Motor neuron (in vitro differentiated cells): ENCODE data around the gene OR4Q2. TPM values are rescaled to one million over a fixed set of nuclear protein-coding genes. Genes with fewer than 3 reads are reported as not detected.

ENCODE experiments used
- total RNA-seq, 8 experiments: library from RNA; unstranded; fragments of 300-600 nt; gene quantifications; 2 replicates each; pipeline versions ENCODE4 v1.2.3 to v1.2.4, GENCODE V29; 2022

The OR4Q2 gene
- total RNA-seq, 8 experiments from 2014 or later: 0.19 TPM; not detected in 7

Other genes starting within 250 kb of the OR4Q2 start
- under 1 TPM in 4 of 8 experiments, not detected in 4; 0.13 to 0.81 (median 0.24) TPM for gene OR4M1, start 228.7 kb upstream of the OR4Q2 start, total RNA-seq
- gene OR4N2, start 198.4 kb upstream of the OR4Q2 start, total RNA-seq: under 1 TPM in 5 of 8 experiments, not detected in 3; 0.14 to 0.71 (median 0.24) TPM
- under 1 TPM in 5 of 8 experiments, not detected in 3; 0.10 to 0.71 (median 0.15) TPM for gene OR4K2, start 127.0 kb upstream of the OR4Q2 start, total RNA-seq
- under 1 TPM in 1 of 8 experiments, not detected in 7; 0.17 TPM for gene OR4K5, start 81.6 kb upstream of the OR4Q2 start, total RNA-seq
- under 1 TPM in 2 of 8 experiments, not detected in 6; 0.41 to 0.52 TPM for gene OR4K1, start 71.2 kb upstream of the OR4Q2 start, total RNA-seq
- gene OR4K15, start 26.6 kb upstream of the OR4Q2 start, total RNA-seq: under 1 TPM in 2 of 8 experiments, not detected in 6; 0.18 to 0.47 TPM
- gene OR4K14, start 17.1 kb downstream of the OR4Q2 start, total RNA-seq: not detected
- under 1 TPM in 5 of 8 experiments, not detected in 3; 0.04 to 0.49 (median 0.10) TPM for gene OR4K13, start 33.9 kb downstream of the OR4Q2 start, total RNA-seq
- under 1 TPM in 1 of 8 experiments, not detected in 7; 0.21 TPM for gene OR4L1, start 57.9 kb downstream of the OR4Q2 start, total RNA-seq
- under 1 TPM in 5 of 8 experiments, not detected in 3; 0.05 to 0.19 (median 0.10) TPM for gene OR4K17, start 108.6 kb downstream of the OR4Q2 start, total RNA-seq
- under 1 TPM in 3 of 8 experiments, not detected in 5; 0.08 to 0.81 (median 0.38) TPM for gene OR4N5, start 136.7 kb downstream of the OR4Q2 start, total RNA-seq
- under 1 TPM in 2 of 8 experiments, not detected in 6; 0.05 to 0.81 TPM for gene OR11G2, start 188.7 kb downstream of the OR4Q2 start, total RNA-seq
- gene OR11H6, start 221.5 kb downstream of the OR4Q2 start, total RNA-seq: under 1 TPM in 1 of 8 experiments, not detected in 7; 0.52 TPM
- gene OR11H7, start 226.8 kb downstream of the OR4Q2 start, total RNA-seq: under 1 TPM in 4 of 8 experiments, not detected in 4; 0.29 to 0.84 (median 0.48) TPM
- under 1 TPM in 2 of 8 experiments, not detected in 6; 0.14 to 0.38 TPM for gene OR11H4, start 237.1 kb downstream of the OR4Q2 start, total RNA-seq